ENCODE data around the gene GP1BA. TPM values are rescaled to one million over a fixed set of nuclear protein-coding genes. Genes with fewer than 3 reads are reported as not detected.

The GP1BA gene
- total and polyA plus RNA-seq, 10 of the 15 experiments (the other 5 are each of a cell fraction or from before 2014, with no cell fraction given): 0.04 to 0.67 (median 0.28) TPM; not detected in 1

GRCh38 chr17:4919511-4920047 is 12.5 kb upstream of the GP1BA start:
- Histone ChIP-seq H3K4me3 (no peak overlapping the region), H4K20me1 (ENCODE audit: control insufficient read depth, insufficient read depth) (no peaks in the 10 kb centered on the region), H2AFZ (ENCODE audit: control insufficient read depth, low read depth, low read length) (no peak overlapping the region), H3K36me3 (ENCODE audit: control insufficient read depth in 2 of 2, insufficient read depth in 2 of 2, low read length in 1 of 2) (no peaks in the 10 kb centered on the region), H3K9me3 (replicated peaks; ENCODE audit: control insufficient read depth, insufficient read depth, low read length) (no peaks in the 10 kb centered on the region), H3K27me3 (replicated peaks in 1 of 2; ENCODE audit: control insufficient read depth in 2 of 2, insufficient read depth in 2 of 2, low read length in 1 of 2) (no peaks in the 10 kb centered on the region), H3K9ac (ENCODE audit: control insufficient read depth, insufficient read depth, low read length) (no peak overlapping the region), H3K79me2 (ENCODE audit: control insufficient read depth, insufficient read depth, low read length) (no peaks in the 10 kb centered on the region), H3K27ac (ENCODE audit: control insufficient read depth, insufficient read depth) (no peak overlapping the region), H3K4me1 (ENCODE audit: control insufficient read depth, insufficient read depth, low read length) (no peaks in the 10 kb centered on the region), H3K4me2 (ENCODE audit: control insufficient read depth, insufficient read depth) (no peak overlapping the region)
- ChIA-PET RAD21 (ENCODE audit: unreplicated experiment) (interaction anchor here (0.7 to 1.8 kb wide), 2 partner anchors 10 to 142 kb away, joined by 3 to 4 read pairs; no protein-coding TSS in a partner anchor), POLR2A (interaction anchor here (1.2 to 1.3 kb wide), 2 partner anchors 13 to 21 kb away, joined by 3 read pairs; partner anchors contain the start of genes RNF167 and SLC25A11), CTCF (interaction anchor here (0.7 to 0.8 kb wide), 2 partner anchors 10 to 70 kb away, joined by 3 read pairs; no protein-coding TSS in a partner anchor), SMC1A (ENCODE audit: uncharacterized antibody, unreplicated experiment) (interaction anchor here (0.9 kb wide), 1 partner anchor 13 kb away, joined by 3 read pairs; no protein-coding TSS in a partner anchor)
- FAIRE-seq (no peak), ATAC-seq (no peak), DNase-seq (ENCODE audit: low read depth, low spot score) (no peak)
- in situ Hi-C loops (cut with MboI): no loop called here
- WGBS (ENCODE audit: insufficient coverage, insufficient replicate concordance, low lambda C conversion rate, missing lambda C conversion rate): 84% methylated on average over 8 of the region's 8 CpGs
- intact Hi-C loops (cut with micrococcal nuclease; ENCODE audit: unreplicated experiment): no loop called here
- TF ChIP-seq RBBP5 (conservative IDR thresholded peaks at IDR 0.05) (no peak), RELA (IDR thresholded peaks at IDR 0.05; ENCODE audit: borderline replicate concordance, partially characterized antibody) (no peak), HDAC2 (IDR thresholded peaks at IDR 0.05) (no peak), CHD4 (IDR thresholded peaks at IDR 0.05) (no peak), PRDM15 (CRISPR knock-in tag; IDR thresholded peaks at IDR 0.05) (no peak), DPF2 (IDR thresholded peaks at IDR 0.05) (no peak), HDGF (IDR thresholded peaks at IDR 0.05) (no peak), NR2F1 (conservative IDR thresholded peaks at IDR 0.05) (no peak), CBX3 (IDR thresholded peaks at IDR 0.05; ENCODE audit: borderline replicate concordance, low read depth) (no peak), RCOR1 (conservative IDR thresholded peaks at IDR 0.05; ENCODE audit: low read depth, low read length) (no peak), EP300 (IDR thresholded peaks at IDR 0.05; ENCODE audit: borderline replicate concordance in 1 of 2, control insufficient read depth in 1 of 2, low read depth in 2 of 2, low read length in 2 of 2) (no peak), MTA2 (IDR thresholded peaks at IDR 0.05; ENCODE audit: low read depth) (no peak), NFXL1 (IDR thresholded peaks at IDR 0.05; ENCODE audit: borderline replicate concordance) (no peak), ATF3 (IDR thresholded peaks at IDR 0.05; ENCODE audit: borderline replicate concordance, extremely low read depth, low read depth, low read length) (no peak), USF2 (IDR thresholded peaks at IDR 0.05; ENCODE audit: borderline replicate concordance, low read depth, low read length) (no peak), NFYB (IDR thresholded peaks at IDR 0.05; ENCODE audit: insufficient read depth, low read depth, low read length) (no peak), MYC (IDR thresholded peaks at IDR 0.05; ENCODE audit: insufficient read depth, insufficient read length, insufficient replicate concordance, low read length, severe bottlenecking) (no peak)
- no TSS peak for BruUV-seq (replicated peaks)
